22Rv1 (cell line): Measurements from ENCODE around the gene AMBN.

Source experiments
- H3K27ac ChIP-seq: fragments of 450-650 bp; 2 replicates; pipeline ENCODE4 v1.5.1; 2017
- ZFX ChIP-seq: fragments of 450-650 bp; IDR thresholded peaks from 2 replicates; pipeline ENCODE4 v1.6.1; 2017; ENCODE audit warnings: antibody characterized with exemption, borderline replicate concordance
- TF ChIP-seq, protein P1 (sequence below): fragments of 450-650 bp; IDR thresholded peaks from 2 replicates; pipeline ENCODE4 v1.5.1; 2017; ENCODE audit warnings: mild to moderate bottlenecking

The AMBN gene

DNA sequence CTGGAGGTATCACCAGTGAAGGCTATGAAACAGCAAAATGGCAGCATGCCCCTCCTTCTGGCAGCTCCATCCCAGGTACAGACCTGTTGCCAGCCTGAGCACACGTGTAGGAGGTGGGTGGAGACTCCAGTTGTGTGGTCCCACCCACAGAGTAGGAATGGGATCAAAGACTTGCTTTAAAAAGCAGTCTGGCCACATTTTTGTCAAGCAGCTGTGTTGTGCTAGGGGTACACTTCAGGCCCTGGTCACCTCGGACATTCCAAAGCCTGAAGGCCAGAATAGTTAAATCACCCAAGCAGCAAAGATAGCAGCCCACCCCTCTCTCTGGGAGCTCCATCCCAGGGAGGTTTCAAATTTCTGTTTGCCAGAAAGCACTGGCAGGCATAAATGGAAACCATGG, 20.3 kb upstream of the AMBN start:
- no peak for TF ChIP-seq ZFX
- TF ChIP-seq, protein P1, sequence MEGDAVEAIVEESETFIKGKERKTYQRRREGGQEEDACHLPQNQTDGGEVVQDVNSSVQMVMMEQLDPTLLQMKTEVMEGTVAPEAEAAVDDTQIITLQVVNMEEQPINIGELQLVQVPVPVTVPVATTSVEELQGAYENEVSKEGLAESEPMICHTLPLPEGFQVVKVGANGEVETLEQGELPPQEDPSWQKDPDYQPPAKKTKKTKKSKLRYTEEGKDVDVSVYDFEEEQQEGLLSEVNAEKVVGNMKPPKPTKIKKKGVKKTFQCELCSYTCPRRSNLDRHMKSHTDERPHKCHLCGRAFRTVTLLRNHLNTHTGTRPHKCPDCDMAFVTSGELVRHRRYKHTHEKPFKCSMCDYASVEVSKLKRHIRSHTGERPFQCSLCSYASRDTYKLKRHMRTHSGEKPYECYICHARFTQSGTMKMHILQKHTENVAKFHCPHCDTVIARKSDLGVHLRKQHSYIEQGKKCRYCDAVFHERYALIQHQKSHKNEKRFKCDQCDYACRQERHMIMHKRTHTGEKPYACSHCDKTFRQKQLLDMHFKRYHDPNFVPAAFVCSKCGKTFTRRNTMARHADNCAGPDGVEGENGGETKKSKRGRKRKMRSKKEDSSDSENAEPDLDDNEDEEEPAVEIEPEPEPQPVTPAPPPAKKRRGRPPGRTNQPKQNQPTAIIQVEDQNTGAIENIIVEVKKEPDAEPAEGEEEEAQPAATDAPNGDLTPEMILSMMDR, result no peak
- no peak overlapping the region for H3K27ac ChIP-seq

GRCh38 chr4:70575964-70576363, 16.1 kb upstream of the AMBN start:
- H3K27ac ChIP-seq, result no peak overlapping the region
- TF ChIP-seq ZFX, result no peak
- TF ChIP-seq, protein P1, result no peak

DNA sequence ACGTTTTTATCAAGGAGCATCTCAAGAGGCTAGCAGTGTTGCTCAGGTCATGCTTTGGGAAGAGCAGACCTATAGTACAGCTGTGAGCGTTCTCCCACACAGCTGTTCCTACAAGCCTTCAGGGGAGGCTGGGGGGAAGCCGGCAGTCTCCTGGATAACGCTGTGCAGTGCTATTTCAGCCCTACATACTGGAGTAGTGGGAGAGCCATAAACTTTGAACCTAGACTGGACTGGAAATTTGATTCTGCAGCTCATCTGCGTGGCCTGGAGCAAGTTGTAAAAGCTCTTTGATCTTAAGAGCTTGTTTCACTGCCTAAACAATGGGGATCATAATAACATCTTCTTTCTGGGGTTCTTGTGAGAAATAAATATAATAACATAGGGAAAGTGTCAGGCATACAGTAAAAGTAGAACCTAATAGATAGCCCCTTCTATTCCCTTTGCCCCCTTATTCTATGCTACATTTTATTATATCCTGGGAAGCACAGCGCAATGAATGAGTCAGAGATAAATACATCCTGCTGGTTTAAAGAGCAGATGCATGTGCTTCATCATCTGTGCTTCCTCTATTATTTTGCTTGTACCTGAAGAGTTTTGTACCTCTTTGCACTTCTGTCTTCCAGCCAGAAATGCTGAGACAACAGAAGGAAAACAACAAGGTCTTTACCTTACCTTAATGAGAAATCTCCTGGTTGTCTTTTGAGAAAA, 14.7 kb upstream of the AMBN start:
- TF ChIP-seq, protein P1, result no peak
- no peak for TF ChIP-seq ZFX
- 0 out of 2 replicates have a peak overlapping the region, but pooled peaks have one; percentile 28 for H3K27ac ChIP-seq

- no peak overlapping the region for H3K27ac ChIP-seq
- no peak for TF ChIP-seq ZFX
- TF ChIP-seq, protein P1, result no peak
Measured at GRCh38 chr4:70581980-70582379, 10.1 kb upstream of the AMBN start.

GRCh38 chr4:70583952-70584834, 7.9 kb upstream of the AMBN start:
- TF ChIP-seq ZFX, result no peak
- TF ChIP-seq, protein P1, result no peak
- peak overlapping the region; percentile 28 for H3K27ac ChIP-seq

- TF ChIP-seq ZFX, result no peak
- TF ChIP-seq, protein P1, result no peak
Measured at GRCh38 chr4:70586841-70587240, 5.2 kb upstream of the AMBN start.

GRCh38 chr4:70589785-70590184, 2.3 kb upstream of the AMBN start:
- no peak overlapping the region for H3K27ac ChIP-seq
- no peak for TF ChIP-seq ZFX
- TF ChIP-seq, protein P1, result no peak

More at GRCh38 chr4:70586841-70587240, 5.2 kb upstream of the AMBN start:
- no peak overlapping the region for H3K27ac ChIP-seq
